ENCODE measurements around the gene RTKN.
A peak's percentile ranks its signal among the peaks of the same experiment; 100 is the strongest.
"Not testable (repeated sequence)": the region's sequence is repeated elsewhere in the genome, so short reads cannot be mapped to it uniquely, and the experiment has no call there.

RTKN gene

DNA sequence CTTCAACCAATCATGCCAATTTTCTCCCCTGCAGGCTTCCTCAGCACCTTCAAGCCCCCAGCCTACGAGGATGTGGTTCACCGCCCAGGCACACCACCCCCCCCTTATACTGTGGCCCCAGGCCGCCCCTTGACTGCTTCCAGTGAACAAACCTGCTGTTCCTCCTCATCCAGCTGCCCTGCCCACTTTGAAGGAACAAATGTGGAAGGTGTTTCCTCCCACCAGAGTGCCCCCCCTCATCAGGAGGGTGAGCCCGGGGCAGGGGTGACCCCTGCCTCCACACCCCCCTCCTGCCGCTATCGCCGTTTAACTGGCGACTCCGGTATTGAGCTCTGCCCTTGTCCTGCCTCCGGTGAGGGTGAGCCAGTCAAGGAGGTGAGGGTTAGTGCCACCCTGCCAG lies 18.4 kb upstream of the RTKN start:
- not testable (repeated sequence) for DNase-seq (ENCODE audit: low read depth)

- not testable (repeated sequence) for DNase-seq (ENCODE audit: low read depth)
Observed at GRCh38 chr2:74459503-74460118, 17.9 kb upstream of the RTKN start.

GRCh38 chr2:74458938-74459363 lies 17.2 kb upstream of the RTKN start:
- DNase-seq (ENCODE audit: low read depth), result no peak

DNA sequence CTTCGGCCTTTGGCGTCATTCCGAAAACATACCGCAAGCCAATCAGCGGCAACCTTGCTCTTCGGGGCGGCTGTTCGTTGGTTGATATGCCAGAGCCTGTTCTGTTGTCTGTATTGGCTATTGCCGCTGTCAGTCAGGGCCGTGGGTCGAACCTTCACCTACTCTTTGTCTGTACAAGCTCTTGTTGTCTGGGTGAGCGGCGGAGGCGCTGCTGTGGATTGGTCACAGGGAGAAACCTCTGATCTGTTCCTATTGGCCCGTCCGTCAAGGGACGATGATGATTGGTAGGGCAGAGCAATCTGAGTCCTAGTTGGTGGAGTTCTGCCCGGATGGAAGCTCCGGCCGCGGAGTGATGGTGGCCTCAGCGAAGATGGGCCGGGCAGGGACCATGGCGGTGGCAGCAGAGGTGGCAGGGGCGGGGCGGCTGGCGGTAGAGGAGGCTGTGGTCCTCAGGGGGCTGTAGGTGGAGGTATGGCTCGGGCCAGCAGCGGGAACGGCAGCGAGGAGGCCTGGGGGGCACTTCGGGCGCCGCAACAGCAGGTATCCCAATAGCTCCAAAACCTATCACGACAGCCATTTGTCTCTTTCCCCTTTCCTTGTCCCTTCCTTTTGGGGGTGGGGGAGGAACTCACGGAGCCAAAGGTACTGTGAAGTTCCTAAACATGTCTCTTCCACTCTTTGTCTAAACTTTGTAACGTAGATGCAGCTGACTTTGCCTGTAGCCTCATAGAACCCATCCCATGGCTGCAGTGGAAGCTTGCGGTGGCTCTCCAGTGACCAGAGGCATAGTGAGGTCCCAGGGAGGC lies 16.6 kb upstream of the RTKN start, which contains the start of gene WBP1:
Gene WBP1, plus strand, starts transcription at position 307 of the 806 bp plus-strand sequence. Its CDS starts 165 bp downstream, at position 472.
- DNase-seq (ENCODE audit: low read depth), result peak; percentile 99

DNA sequence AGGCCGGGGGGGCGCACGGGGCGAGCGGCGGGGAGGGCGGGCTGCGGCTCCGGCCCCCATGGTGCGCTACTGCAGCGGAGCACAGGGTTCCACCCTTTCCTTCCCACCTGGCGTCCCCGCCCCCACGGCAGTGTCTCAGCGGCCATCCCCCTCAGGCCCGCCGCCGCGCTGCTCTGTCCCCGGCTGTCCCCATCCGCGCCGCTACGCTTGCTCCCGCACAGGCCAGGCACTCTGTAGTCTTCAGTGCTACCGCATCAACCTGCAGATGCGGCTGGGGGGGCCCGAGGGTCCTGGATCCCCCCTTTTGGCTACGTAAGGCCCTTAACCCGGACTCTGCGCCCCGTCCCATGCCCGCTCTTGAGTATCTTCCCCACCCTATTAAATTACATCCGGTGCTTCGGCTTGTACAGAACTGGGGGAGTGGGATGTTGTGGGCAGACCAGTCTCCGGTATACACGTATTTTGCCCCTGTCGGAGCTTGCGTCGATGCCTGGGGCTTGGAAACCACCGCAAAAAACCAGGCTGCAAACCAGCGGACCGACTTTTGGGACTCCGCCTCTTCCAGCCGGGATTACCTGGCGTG lies 15.9 kb upstream of the RTKN start:
- no peak for DNase-seq (ENCODE audit: low read depth)

- no peak for DNase-seq (ENCODE audit: low read depth)
Observed at GRCh38 chr2:74457129-74457548, 15.4 kb upstream of the RTKN start.

DNA sequence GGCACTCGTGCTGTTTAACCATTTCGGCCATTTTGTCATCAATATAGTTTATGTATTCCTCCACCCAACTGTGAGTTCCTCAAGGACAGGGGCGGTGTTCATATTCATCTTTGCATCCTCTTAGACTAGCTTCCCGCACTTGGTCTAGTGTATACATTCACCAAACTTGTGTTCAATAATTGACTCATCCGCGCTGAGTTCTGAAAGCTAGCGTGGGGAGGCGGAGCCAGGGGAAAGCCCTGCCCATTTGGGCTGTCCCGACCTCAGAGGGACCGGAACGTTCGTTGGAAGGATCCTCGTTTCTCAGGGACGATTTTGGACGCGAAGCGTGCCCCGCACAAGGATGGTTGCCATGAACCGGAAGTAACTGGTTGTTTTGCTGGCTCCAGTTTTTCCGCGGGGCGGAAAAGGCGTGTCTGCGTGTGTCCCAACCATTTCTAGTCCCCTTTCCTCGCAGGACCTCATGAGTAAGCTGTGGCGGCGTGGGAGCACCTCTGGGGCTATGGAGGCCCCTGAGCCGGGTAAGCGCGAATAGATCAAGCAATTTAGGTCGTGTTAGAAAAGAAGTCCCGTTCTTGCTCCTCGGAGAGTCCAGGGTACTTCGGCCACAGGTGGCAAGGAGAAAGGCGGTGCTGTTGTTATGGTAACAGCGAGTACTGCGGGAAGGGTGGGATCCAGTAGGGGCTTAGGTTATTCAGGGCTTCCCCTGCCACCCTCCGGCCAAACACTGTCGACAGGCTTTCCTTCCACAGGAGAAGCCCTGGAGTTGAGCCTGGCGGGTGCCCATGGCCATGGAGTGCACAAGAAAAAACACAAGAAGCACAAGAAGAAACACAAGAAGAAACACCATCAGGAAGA lies 13.1 kb upstream of the RTKN start, which contains the start of gene INO80B:
Gene INO80B, plus strand, starts transcription at position 434 of the 858 bp plus-strand sequence. Its CDS starts 30 bp downstream, at position 464.
- DNase-seq (ENCODE audit: low read depth), result peak; percentile 94

DNA sequence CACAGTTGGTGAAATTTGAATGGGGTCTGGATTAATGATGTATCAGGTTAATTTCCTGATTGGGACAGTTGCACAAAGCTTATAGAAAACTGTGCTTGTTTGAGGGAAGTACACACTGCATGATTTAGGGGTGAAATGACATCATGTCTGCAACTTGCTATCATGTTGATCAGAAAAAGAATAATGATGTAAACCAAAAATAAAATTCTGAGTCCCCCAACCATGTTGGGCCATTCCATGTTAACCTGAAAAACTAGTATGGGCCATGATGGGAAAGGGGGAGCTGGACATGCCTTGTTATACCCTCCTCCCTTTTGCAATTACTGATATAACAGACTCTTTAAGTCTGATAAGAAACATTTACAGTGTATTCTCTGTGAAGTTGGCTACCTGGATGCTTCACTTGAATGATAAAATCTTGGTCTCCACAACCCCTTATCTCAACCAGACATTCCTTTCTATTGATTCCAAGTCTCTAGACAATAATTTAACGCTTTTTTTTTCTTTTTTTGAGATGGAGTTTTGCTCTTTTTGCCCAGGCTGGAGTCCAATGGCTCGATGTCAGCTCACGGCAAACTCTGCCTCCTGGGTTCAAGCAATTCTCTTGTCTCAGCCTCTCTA lies 8.9 kb upstream of the RTKN start:
- no peak for DNase-seq (ENCODE audit: low read depth)

DNA sequence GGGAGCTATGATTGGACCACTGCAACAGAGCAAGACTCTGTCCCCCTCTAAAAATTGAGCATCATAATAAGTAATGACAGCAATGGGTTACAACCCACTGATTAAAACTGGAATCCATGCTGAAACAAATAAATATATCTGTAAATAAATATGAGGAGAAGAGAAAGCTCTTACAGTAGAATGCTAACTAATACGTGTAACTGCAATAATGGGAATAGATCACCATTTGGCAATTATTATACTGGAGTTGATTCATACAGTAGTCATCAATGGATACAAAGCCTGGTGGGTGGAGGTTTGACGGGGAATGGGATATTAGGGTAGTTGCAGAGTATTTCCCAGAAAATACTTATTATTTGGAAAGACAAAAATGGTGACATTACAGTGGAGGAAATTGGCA lies 7.0 kb upstream of the RTKN start:
- DNase-seq (ENCODE audit: low read depth), result no peak

GRCh38 chr2:74447230-74447999 lies 5.7 kb upstream of the RTKN start:
- DNase-seq (ENCODE audit: low read depth), result no peak

GRCh38 chr2:74444498-74445318 lies 3.0 kb upstream of the RTKN start:
- DNase-seq (ENCODE audit: low read depth), result no peak

- not testable (repeated sequence) for DNase-seq (ENCODE audit: low read depth)
Observed at GRCh38 chr2:74442483-74443297, 953 bp upstream of the RTKN start.

- no peak for DNase-seq (ENCODE audit: low read depth)
Observed at GRCh38 chr2:74441170-74441689, 507 bp downstream of the RTKN start.

DNA sequence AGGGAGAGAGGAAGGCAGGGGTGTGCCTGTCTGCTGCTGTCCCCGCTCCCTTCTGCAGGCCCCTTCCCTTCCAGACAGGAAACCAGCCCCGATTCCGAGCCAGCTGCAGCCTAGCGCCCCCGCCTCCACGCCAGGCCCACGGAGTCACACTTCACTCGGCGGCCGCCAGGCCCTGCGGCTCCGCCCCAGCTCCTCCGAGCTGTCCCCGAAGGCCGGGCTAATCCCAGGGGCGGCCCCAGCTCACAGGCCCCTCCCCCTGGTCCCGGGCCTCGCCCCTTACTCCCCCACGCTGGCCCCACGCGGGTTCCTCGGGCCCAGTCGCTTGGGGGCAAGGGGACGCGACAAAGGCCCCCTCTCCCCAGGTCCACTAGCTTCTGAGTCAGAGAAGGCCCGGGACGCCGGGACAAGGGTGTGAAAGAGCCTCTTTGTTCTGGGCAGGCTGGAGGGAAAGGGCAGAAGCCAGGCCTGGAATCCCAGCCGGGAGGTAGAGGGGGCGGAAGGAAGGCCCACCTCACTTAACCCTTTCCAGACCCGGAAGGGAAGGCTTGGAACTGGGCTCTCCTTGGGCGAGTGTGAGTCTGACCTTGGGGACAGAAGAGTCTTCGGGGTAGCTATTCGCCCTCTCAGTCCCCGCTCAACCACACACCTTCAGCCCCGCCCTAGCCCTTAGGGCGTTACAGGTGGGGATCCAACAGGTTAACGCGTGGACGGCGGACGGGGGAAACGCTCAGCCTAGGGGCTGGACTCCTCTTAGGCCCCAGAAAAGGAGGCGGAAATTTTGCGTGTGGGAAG lies 1.2 kb downstream of the RTKN start:
- peak; percentile 86 for DNase-seq (ENCODE audit: low read depth)

DNA sequence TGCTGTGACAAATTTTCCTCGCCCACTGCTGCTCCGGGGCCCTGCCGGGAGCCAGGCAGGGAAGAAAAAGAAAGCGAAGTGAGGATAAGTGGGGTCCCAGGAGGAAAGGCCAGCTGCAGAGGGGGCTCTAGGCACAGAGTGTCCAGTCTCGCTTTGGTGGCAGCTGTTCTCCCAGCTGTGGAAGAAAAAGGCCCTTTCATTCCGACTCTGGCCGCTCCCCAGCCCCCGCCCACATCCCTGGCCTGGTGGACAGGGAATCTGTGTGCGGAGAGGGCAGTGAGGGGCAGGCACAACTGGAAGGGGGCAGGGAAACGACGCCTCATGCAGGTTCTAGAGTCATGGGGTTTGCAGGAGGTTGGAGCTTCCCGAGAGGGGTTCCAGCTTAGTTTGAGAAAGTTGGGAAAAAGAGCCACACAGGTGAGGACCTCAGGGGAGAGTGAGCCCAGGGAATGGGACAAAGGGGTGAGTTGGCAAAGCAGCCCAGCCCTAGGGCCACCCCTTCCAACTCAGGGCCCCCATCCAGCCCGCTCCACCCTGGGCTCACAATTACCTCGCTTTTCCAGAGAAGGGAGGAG lies 1.8 kb downstream of the RTKN start:
- no peak for DNase-seq (ENCODE audit: low read depth)

GRCh38 chr2:74439373-74439772 lies 2.4 kb downstream of the RTKN start:
- DNase-seq (ENCODE audit: low read depth), result no peak

DNA sequence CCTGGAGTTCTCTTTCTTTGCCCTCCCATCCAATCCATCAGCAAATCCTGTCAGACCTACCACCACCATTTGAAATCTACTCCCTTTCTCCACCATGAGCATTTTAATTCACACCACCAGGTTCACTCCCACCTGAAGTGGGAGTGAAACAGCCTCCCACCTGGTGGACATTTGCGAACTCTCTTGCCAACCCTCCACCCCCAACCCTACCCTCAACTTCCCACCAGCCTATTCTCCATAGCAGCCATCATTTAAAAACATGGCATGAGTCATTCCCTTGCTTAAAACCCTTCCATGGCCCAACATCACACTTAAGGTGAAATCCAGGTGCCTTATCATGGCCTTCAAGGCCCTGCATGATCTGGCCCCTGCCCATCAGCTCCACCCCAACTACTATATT lies 3.5 kb downstream of the RTKN start:
- no peak for DNase-seq (ENCODE audit: low read depth)

Measured in CMK (cell line).